Measurements from ENCODE around the gene PRKAR1B.

PRKAR1B gene

GRCh38 chr7:562789-563628, 164.1 kb downstream of the PRKAR1B start:
- no peak for DNase-seq (ENCODE audit: low read depth)
- TF ChIP-seq, protein P1, sequence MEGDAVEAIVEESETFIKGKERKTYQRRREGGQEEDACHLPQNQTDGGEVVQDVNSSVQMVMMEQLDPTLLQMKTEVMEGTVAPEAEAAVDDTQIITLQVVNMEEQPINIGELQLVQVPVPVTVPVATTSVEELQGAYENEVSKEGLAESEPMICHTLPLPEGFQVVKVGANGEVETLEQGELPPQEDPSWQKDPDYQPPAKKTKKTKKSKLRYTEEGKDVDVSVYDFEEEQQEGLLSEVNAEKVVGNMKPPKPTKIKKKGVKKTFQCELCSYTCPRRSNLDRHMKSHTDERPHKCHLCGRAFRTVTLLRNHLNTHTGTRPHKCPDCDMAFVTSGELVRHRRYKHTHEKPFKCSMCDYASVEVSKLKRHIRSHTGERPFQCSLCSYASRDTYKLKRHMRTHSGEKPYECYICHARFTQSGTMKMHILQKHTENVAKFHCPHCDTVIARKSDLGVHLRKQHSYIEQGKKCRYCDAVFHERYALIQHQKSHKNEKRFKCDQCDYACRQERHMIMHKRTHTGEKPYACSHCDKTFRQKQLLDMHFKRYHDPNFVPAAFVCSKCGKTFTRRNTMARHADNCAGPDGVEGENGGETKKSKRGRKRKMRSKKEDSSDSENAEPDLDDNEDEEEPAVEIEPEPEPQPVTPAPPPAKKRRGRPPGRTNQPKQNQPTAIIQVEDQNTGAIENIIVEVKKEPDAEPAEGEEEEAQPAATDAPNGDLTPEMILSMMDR (IDR thresholded peaks at IDR 0.05; ENCODE audit: insufficient read depth, low read depth, low read length, missing control alignments), result no peak
- H3K4me3 ChIP-seq (ENCODE audit: low read length), result no peak overlapping the region

DNA sequence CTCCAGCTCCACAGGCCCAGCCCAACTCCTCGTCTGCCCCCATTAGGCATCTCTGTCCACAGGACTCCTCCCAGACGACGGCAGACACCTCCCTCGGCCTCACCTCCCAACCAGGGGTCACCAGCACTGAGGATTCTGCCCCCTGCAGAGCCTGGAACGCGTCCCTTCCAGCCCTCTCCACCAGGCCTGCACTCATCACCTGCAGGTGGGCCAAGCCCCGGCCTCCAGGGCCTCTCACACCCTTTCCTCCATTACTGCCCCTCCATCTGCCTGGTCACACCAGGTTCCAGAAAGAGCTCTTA, 164.8 kb downstream of the PRKAR1B start:
- DNase-seq (ENCODE audit: low read depth), result no peak
- TF ChIP-seq, protein P1 (IDR thresholded peaks at IDR 0.05; ENCODE audit: insufficient read depth, low read depth, low read length, missing control alignments), result no peak
- no peak overlapping the region for H3K4me3 ChIP-seq (ENCODE audit: low read length)

DNA sequence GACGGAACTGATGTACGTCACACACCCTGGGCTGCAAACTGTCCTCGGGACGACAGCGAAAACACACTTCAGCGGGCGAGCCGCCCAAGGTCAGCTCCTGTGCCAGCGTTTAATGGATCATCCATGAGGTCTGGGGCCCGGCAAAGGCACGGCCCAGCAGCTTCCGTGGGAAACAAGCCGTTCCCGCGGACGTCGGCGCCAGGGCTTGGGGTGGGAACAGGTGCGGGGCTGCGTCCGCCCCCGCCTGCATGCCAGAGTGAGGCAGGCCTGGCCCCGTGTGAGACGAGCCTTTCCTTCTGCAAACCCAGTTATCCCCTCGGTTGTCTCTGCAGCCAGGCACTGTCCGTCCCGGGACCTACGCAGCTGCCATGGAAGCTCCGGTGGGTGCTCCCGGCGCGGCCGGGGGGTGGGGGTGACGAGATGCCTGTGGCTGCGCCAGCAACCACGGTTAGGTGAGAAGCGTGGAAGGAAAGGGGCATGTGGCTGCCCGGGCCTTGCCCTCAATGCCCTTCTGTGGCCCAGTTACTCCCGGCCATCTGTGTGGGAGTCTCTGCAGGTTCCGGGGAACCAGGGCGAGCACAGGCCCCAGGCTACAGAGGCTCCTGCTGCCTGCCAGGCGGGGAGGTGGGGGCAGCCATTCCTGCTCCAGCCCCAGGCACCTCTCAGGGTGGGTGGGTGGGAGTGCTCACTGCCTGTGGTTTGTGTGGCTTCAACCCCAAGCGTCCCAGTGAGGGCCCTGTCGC, 165.3 kb downstream of the PRKAR1B start:
- TF ChIP-seq, protein P1 (IDR thresholded peaks at IDR 0.05; ENCODE audit: insufficient read depth, low read depth, low read length, missing control alignments), result no peak
- no peak overlapping the region for H3K4me3 ChIP-seq (ENCODE audit: low read length)

GRCh38 chr7:560966-561630, 166.0 kb downstream of the PRKAR1B start:
- TF ChIP-seq, protein P1 (IDR thresholded peaks at IDR 0.05; ENCODE audit: insufficient read depth, low read depth, low read length, missing control alignments), result no peak
- DNase-seq (ENCODE audit: low read depth), result no peak
- no peak overlapping the region for H3K4me3 ChIP-seq (ENCODE audit: low read length)

More for the DNA sequence above, 165.3 kb downstream of the PRKAR1B start:
- DNase-seq (ENCODE audit: low read depth), result no peak

- TF ChIP-seq, protein P1 (IDR thresholded peaks at IDR 0.05; ENCODE audit: insufficient read depth, low read depth, low read length, missing control alignments), result no peak
- DNase-seq (ENCODE audit: low read depth), result no peak
- H3K4me3 ChIP-seq (ENCODE audit: low read length), result no peak overlapping the region
Observed at GRCh38 chr7:559396-559705, 167.7 kb downstream of the PRKAR1B start.

GRCh38 chr7:557558-557881, 169.6 kb downstream of the PRKAR1B start:
- no peak for DNase-seq (ENCODE audit: low read depth)
- TF ChIP-seq, protein P1 (IDR thresholded peaks at IDR 0.05; ENCODE audit: insufficient read depth, low read depth, low read length, missing control alignments), result no peak
- H3K4me3 ChIP-seq (ENCODE audit: low read length), result no peak overlapping the region
